Stomach (tissue), 9 donors: Measurements from ENCODE around the gene STPG2. TPM values are rescaled to one million over a fixed set of nuclear protein-coding genes. Genes with fewer than 3 reads are reported as not detected.

Source experiments
- DNase-seq, 2 donors: peaks; one replicate each; pipeline versions ENCODE4 v3.0.0 to v3.0.0-alpha.2; 2013 to 2019
- H3K27ac ChIP-seq, 5 donors: fragments of 200-600 bp in 4 of 5; sonication (generic) in 4 of 5; one replicate each; pipeline ENCODE4 v1.5.1; 2013 to 2019; ENCODE audit warnings: mild to moderate bottlenecking in 1 of 5, moderate library complexity in 1 of 5
- H3K27me3 ChIP-seq, 3 donors: fragments of 200-600 bp; sonication (generic); one replicate each; pipeline ENCODE4 v1.5.1; 2017 to 2019; ENCODE audit warnings: mixed run types in 1 of 3
- H3K36me3 ChIP-seq, 4 donors: fragments of 200-600 bp; sonication (generic); 1 replicate in 3 of 4; 2 replicates in 1 of 4; pipeline ENCODE4 v1.5.1; 2016 to 2019
- H3K4me1 ChIP-seq, 4 donors: fragments of 200-600 bp; sonication (generic); one replicate each; pipeline ENCODE4 v1.5.1; 2016 to 2019
- H3K4me3 ChIP-seq, 4 donors: fragments of 200-600 bp; sonication (generic) in 3 of 4; one replicate each; pipeline ENCODE4 v1.5.1; 2016 to 2019; ENCODE audit warnings: mild to moderate bottlenecking in 1 of 4
- H3K9me3 ChIP-seq, 4 donors: fragments of 200-600 bp; sonication (generic); one replicate each; pipeline ENCODE4 v1.5.1; 2016 to 2019
- EP300 ChIP-seq: sonication (generic); formaldehyde crosslinking; IDR thresholded peaks from one replicate; pipeline ENCODE4 v1.6.1; 2017; ENCODE audit warnings: antibody characterized with exemption
- POLR2A ChIP-seq, 4 donors: fragments of 450-650 bp; IDR thresholded peaks; one replicate each; pipeline ENCODE4 v1.6.1; 2016; ENCODE audit warnings: antibody characterized with exemption in 4 of 4, control low read depth in 2 of 4, mild to moderate bottlenecking in 1 of 4, moderate library complexity in 1 of 4
- POLR2AphosphoS5 ChIP-seq, 3 donors: sonication (generic); formaldehyde crosslinking; IDR thresholded peaks; one replicate each; pipeline ENCODE4 v1.6.1; 2016; ENCODE audit warnings: antibody characterized with exemption in 3 of 3
- WGBS, 5 donors: extraction: QIAGEN DNeasy Blood & Tissue Kit in 3 of 5; methylation state at CpG; one replicate each; pipeline versions ENCODE4 v1.1.5 to v1.1.7; 2013 to 2018; 5-methylcytosine and 5-hydroxymethylcytosine counted together
- intact Hi-C: fragments of 100-400 bp; cut with DNase I; formaldehyde crosslinking; loops from one replicate; pipeline ENCODE4 v1.15.1; 2023; ENCODE audit warnings: low total_unique reads
- polyA plus RNA-seq, 3 donors: library from polyadenylated mRNA; stranded (reverse); fragments of 200-250 nt; gene quantifications; one replicate each; pipeline ENCODE4 v1.2.3, GENCODE V29; 2013
- total RNA-seq, 5 donors: library from RNA; depleted of rRNA; stranded (reverse); fragments of >200 nt; gene quantifications; one replicate each; pipeline versions ENCODE4 v1.1.0 to v1.2.3, GENCODE V29; 2014 to 2016
- TF ChIP-seq, protein P1 (sequence below), 7 experiments: fragments of 450-650 bp in 4 of 7; fragments of 200-600 bp in 3 of 7; sonication (generic) in 3 of 7; IDR thresholded peaks; one replicate each; pipeline ENCODE4 v1.5.1; 2016 to 2019; ENCODE audit warnings: antibody characterized with exemption in 7 of 7, control low read depth in 2 of 7, mild to moderate bottlenecking in 1 of 7
- donor health status: healthy with polysubstance abuse.
- donor health status: Bipolar disorder and iron deficiency.
- donor health status: healthy.

The STPG2 gene
- total and polyA plus RNA-seq, 8 donors = 0.05 to 0.89 (median 0.49) TPM; not detected in 4

DNA sequence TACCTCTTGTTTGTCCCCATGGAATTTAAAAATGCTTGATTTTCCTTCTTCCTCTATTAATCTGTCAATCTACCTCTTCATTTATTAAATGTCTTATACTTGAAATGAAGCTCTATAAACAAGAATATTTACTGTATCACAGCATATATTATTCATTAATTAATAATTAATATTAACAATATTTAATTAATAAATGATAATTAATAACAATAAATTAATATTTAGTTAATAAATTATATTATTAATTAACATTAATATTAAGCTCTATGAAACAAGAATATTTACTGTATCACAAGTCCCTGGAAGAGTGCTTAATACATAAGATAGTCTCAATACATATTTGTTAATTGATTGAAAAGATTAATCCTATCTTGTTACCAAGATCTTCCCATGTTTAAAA, 306.6 kb downstream of the STPG2 start:
- intact Hi-C loops = no loop called here
- Histone ChIP-seq H3K4me1 (no peaks in the 10 kb centered on the region), H3K27ac (no peak overlapping the region), H3K27me3 (no peaks in the 10 kb centered on the region), H3K9me3 (peaks cover 0 to 17% (median 3%) of the 10 kb centered on the region in 4 donors), H3K4me3 (no peak overlapping the region), H3K36me3 (no peaks in the 10 kb centered on the region)
- TF ChIP-seq POLR2A (IDR thresholded peaks at IDR 0.05) = no peak
- TF ChIP-seq, protein P1, sequence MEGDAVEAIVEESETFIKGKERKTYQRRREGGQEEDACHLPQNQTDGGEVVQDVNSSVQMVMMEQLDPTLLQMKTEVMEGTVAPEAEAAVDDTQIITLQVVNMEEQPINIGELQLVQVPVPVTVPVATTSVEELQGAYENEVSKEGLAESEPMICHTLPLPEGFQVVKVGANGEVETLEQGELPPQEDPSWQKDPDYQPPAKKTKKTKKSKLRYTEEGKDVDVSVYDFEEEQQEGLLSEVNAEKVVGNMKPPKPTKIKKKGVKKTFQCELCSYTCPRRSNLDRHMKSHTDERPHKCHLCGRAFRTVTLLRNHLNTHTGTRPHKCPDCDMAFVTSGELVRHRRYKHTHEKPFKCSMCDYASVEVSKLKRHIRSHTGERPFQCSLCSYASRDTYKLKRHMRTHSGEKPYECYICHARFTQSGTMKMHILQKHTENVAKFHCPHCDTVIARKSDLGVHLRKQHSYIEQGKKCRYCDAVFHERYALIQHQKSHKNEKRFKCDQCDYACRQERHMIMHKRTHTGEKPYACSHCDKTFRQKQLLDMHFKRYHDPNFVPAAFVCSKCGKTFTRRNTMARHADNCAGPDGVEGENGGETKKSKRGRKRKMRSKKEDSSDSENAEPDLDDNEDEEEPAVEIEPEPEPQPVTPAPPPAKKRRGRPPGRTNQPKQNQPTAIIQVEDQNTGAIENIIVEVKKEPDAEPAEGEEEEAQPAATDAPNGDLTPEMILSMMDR (IDR thresholded peaks at IDR 0.05) = no peak
- no peak for TF ChIP-seq POLR2AphosphoS5 (IDR thresholded peaks at IDR 0.05)
- TF ChIP-seq EP300 = no peak
- DNase-seq = no peak

DNA sequence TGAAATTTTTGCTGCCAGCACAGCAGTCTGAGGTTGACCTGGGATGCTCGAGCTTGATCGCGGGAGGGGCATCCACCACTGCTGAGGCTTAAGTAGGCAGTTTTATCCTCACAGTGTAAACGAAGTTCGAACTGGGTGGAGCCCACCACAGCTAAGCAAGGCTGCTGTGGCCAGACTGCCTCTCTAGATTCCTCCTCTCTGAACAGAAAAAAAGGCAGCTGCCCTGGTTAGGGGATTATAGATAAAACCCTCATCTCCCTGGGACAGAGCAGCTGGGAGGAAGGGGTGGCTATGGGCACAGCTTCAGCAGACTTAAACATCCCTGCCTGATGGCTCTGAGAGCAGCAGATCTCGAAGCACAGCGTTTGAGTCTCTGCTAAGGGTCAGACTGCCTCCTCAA, 314.6 kb downstream of the STPG2 start:
- no peak overlapping the region for H3K4me3 ChIP-seq
- intact Hi-C loops = no loop called here
- H3K27ac ChIP-seq = no peak overlapping the region
- TF ChIP-seq, protein P1 (IDR thresholded peaks at IDR 0.05) = no peak
- TF ChIP-seq POLR2A (IDR thresholded peaks at IDR 0.05) (no peak), EP300 (no peak), POLR2AphosphoS5 (IDR thresholded peaks at IDR 0.05) (no peak)
- no peaks in the 10 kb centered on the region for H3K36me3 ChIP-seq
- WGBS, 5 donors = 64 to 78% (median 74%) methylated on average over 6 to 7 of the region's 7 CpGs
- DNase-seq = no peak
- no peaks in the 10 kb centered on the region for H3K4me1 ChIP-seq
- H3K27me3 ChIP-seq = no peaks in the 10 kb centered on the region
- H3K9me3 ChIP-seq = peaks cover 0 to 30% (median 4%) of the 10 kb centered on the region in 4 donors

DNA sequence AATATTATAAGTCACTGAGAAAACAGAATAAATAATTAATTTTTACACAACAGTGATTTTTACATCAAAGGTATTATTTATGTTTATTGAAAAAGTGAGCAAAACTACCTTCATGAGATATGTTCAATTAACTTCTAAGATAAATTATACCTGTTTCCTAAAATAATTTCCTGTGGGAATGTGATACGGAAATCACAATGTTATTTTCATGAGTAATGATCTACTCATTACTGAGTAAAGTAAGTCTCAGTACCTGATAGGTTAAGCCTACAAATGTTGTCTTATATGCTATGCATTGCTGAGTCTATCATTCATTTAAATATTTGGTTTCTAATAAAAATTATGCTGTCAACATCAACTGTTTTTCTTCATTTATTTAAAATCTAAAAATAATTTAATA, 324.0 kb downstream of the STPG2 start:
- TF ChIP-seq, protein P1 (IDR thresholded peaks at IDR 0.05) = no peak
- TF ChIP-seq EP300 (no peak), POLR2A (IDR thresholded peaks at IDR 0.05) (no peak), POLR2AphosphoS5 (IDR thresholded peaks at IDR 0.05) (no peak)
- H3K4me3 ChIP-seq = no peak overlapping the region
- intact Hi-C loops = no loop called here
- H3K27me3 ChIP-seq = no peaks in the 10 kb centered on the region
- no peaks in the 10 kb centered on the region for H3K4me1 ChIP-seq
- no peak for DNase-seq
- no peaks in the 10 kb centered on the region for H3K36me3 ChIP-seq
- WGBS, 5 donors = 78 to 94% (median 79%) methylated on average over 1 of the region's 1 CpG
- peaks cover 0 to 16% (median 4%) of the 10 kb centered on the region in 4 donors for H3K9me3 ChIP-seq
- no peak overlapping the region for H3K27ac ChIP-seq

DNA sequence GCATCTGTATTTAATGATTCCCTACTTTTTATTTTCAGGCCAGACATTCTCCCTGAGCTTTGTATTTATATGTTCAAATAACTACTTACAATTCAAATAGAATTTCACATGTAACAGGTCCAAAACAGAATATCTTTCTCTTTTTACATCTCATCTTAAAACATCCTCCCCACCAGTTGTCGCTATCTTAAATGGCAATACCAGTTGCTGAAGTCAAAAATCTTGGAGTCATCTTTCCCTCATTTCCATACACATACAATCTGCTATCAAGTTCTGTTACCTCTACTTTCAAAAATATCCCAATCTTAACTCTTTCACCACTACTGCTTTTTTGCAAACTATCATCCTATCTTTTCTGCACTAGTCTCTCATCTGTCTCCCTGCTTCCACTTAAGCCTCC, 330.5 kb downstream of the STPG2 start:
- H3K27ac ChIP-seq = no peak overlapping the region
- no peaks in the 10 kb centered on the region for H3K27me3 ChIP-seq
- no peaks in the 10 kb centered on the region for H3K36me3 ChIP-seq
- no peaks in the 10 kb centered on the region for H3K4me1 ChIP-seq
- no peak overlapping the region for H3K4me3 ChIP-seq
- no peak for DNase-seq
- no peaks in the 10 kb centered on the region for H3K9me3 ChIP-seq
- intact Hi-C loops = no loop called here
- WGBS, 5 donors = 84 to 100% (median 95%) methylated on average over 1 of the region's 1 CpG
- no peak for TF ChIP-seq EP300
- TF ChIP-seq POLR2A (IDR thresholded peaks at IDR 0.05) = no peak
- TF ChIP-seq, protein P1 (IDR thresholded peaks at IDR 0.05) = no peak
- TF ChIP-seq POLR2AphosphoS5 (IDR thresholded peaks at IDR 0.05) = no peak
